WI38 (cell line): Measurements from ENCODE around the gene GABRG3.

Experiments
- H3K4me3 ChIP-seq: 2 replicates; pipeline ENCODE4 v1.5.1; 2011; ENCODE audit warnings: low read depth, mild to moderate bottlenecking, control low read depth, low read length
- TF ChIP-seq, protein P1 (sequence below): IDR thresholded peaks from 2 replicates; pipeline ENCODE4 v1.5.1; 2012; ENCODE audit warnings: low read depth, mild to moderate bottlenecking, control low read depth, low read length

GABRG3 gene

GRCh38 chr15:27086149-27086548 lies 115.2 kb downstream of the GABRG3 start:
- H3K4me3 ChIP-seq: no peak overlapping the region
- TF ChIP-seq, protein P1, sequence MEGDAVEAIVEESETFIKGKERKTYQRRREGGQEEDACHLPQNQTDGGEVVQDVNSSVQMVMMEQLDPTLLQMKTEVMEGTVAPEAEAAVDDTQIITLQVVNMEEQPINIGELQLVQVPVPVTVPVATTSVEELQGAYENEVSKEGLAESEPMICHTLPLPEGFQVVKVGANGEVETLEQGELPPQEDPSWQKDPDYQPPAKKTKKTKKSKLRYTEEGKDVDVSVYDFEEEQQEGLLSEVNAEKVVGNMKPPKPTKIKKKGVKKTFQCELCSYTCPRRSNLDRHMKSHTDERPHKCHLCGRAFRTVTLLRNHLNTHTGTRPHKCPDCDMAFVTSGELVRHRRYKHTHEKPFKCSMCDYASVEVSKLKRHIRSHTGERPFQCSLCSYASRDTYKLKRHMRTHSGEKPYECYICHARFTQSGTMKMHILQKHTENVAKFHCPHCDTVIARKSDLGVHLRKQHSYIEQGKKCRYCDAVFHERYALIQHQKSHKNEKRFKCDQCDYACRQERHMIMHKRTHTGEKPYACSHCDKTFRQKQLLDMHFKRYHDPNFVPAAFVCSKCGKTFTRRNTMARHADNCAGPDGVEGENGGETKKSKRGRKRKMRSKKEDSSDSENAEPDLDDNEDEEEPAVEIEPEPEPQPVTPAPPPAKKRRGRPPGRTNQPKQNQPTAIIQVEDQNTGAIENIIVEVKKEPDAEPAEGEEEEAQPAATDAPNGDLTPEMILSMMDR: no peak

GRCh38 chr15:27086805-27087204 lies 115.8 kb downstream of the GABRG3 start:
- no peak overlapping the region for H3K4me3 ChIP-seq
- TF ChIP-seq, protein P1: no peak

GRCh38 chr15:27087651-27088583 lies 116.9 kb downstream of the GABRG3 start:
- TF ChIP-seq, protein P1: no peak
- no peak overlapping the region for H3K4me3 ChIP-seq

GRCh38 chr15:27088584-27089232 lies 117.7 kb downstream of the GABRG3 start:
- no peak overlapping the region for H3K4me3 ChIP-seq
- TF ChIP-seq, protein P1: no peak

DNA sequence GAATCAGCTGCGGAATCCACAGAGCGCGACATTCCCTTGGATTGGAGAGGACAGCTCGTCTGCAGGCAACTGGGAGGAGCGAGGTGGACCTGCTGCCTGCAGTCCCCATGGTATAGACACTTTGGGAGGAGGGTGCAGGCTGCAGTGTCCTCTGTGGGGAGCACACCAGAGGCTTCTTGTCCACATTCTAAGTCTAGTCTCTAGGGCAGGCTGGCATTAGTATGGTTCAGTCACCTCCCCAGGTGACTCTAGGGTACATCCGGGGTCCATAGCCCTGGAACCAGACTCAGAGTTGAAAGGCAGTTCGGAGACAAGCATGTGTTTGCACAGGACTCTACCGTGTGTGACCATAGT lies 118.2 kb downstream of the GABRG3 start:
- TF ChIP-seq, protein P1: no peak
- H3K4me3 ChIP-seq: no peak overlapping the region

- TF ChIP-seq, protein P1: no peak
- H3K4me3 ChIP-seq: no peak overlapping the region
Measured at GRCh38 chr15:27089676-27090075, 118.7 kb downstream of the GABRG3 start.
